Renal cortical epithelial cell (primary cell): ENCODE measurements around the gene KAZN. TPM values are rescaled to one million over a fixed set of nuclear protein-coding genes. Genes with fewer than 3 reads are reported as not detected.
A peak's percentile ranks its signal among the peaks of the same experiment; 100 is the strongest.

ENCODE experiments used
- DNase-seq: peaks from one replicate; pipeline ENCODE4 v3.0.0-alpha.2; 2011; ENCODE audit warnings: low read depth
- total RNA-seq: library from RNA; depleted of rRNA; stranded (reverse); fragments of >200 nt; gene quantifications from 2 replicates; pipeline ENCODE4 v1.2.3, GENCODE V29; 2014

KAZN gene
- total RNA-seq, 1 donor from 2014 or later, result 30.8 TPM

- DNase-seq, result no peak
Measured at GRCh38 chr1:14647777-14648176, 49.3 kb downstream of the KAZN start.

GRCh38 chr1:14648391-14648790 is 49.9 kb downstream of the KAZN start:
- no peak for DNase-seq

GRCh38 chr1:14648896-14649855 is 50.7 kb downstream of the KAZN start:
- no peak for DNase-seq

GRCh38 chr1:14649976-14650375 is 51.5 kb downstream of the KAZN start:
- no peak for DNase-seq

- DNase-seq, result no peak
Measured at GRCh38 chr1:14650951-14651350, 52.5 kb downstream of the KAZN start.

GRCh38 chr1:14652840-14653239 is 54.4 kb downstream of the KAZN start:
- no peak for DNase-seq

GRCh38 chr1:14653461-14653960 is 55.0 kb downstream of the KAZN start:
- DNase-seq, result no peak

GRCh38 chr1:14654554-14654953 is 56.1 kb downstream of the KAZN start:
- peak; percentile 10 for DNase-seq

- DNase-seq, result no peak
Measured at GRCh38 chr1:14655385-14655784, 56.9 kb downstream of the KAZN start.

- DNase-seq, result no peak
Measured at GRCh38 chr1:14656384-14656937, 58.0 kb downstream of the KAZN start.

GRCh38 chr1:14658642-14659041 is 60.2 kb downstream of the KAZN start:
- no peak for DNase-seq

GRCh38 chr1:14659913-14660312 is 61.4 kb downstream of the KAZN start:
- no peak for DNase-seq

- no peak for DNase-seq
Measured at GRCh38 chr1:14660801-14661200, 62.3 kb downstream of the KAZN start.

- DNase-seq, result no peak
Measured at GRCh38 chr1:14661222-14661621, 62.7 kb downstream of the KAZN start.

GRCh38 chr1:14662116-14662515 is 63.6 kb downstream of the KAZN start:
- DNase-seq, result no peak

- no peak for DNase-seq
Measured at GRCh38 chr1:14663773-14664172, 65.3 kb downstream of the KAZN start.

GRCh38 chr1:14666373-14666772 is 67.9 kb downstream of the KAZN start:
- DNase-seq, result no peak

- no peak for DNase-seq
Measured at GRCh38 chr1:14666962-14667650, 68.6 kb downstream of the KAZN start.

- DNase-seq, result no peak
Measured at GRCh38 chr1:14667651-14667984, 69.1 kb downstream of the KAZN start.

GRCh38 chr1:14668538-14668937 is 70.1 kb downstream of the KAZN start:
- no peak for DNase-seq

- peak; percentile 26 for DNase-seq
Measured at GRCh38 chr1:14672005-14672404, 73.5 kb downstream of the KAZN start.

GRCh38 chr1:14674030-14674429 is 75.5 kb downstream of the KAZN start:
- DNase-seq, result no peak

GRCh38 chr1:14676400-14676799 is 77.9 kb downstream of the KAZN start:
- DNase-seq, result no peak
